HG03196 (cell line): ENCODE results near the gene MLLT1.
"Not testable (repeated sequence)": the region's sequence is repeated elsewhere in the genome, so short reads cannot be mapped to it uniquely, and the experiment has no call there.

Experiments
- ATAC-seq: cut with Tn5 transposase; IDR thresholded peaks from one replicate; pipeline ENCODE4 v1.9.1; 2021; ENCODE audit not compliant: unreplicated experiment

The MLLT1 gene

GRCh38 chr19:6279931-6280591, at the start of gene MLLT1:
Gene MLLT1, minus strand, starts transcription at chr19:6279975. Its CDS starts 191 bp downstream, at chr19:6279784.
- peak; percentile 78 for ATAC-seq

GRCh38 chr19:6326815-6327214, 47.0 kb upstream of the MLLT1 start:
- ATAC-seq: no peak

- no peak for ATAC-seq
Measured at GRCh38 chr19:6325614-6326013, 45.8 kb upstream of the MLLT1 start.

GRCh38 chr19:6324757-6325156, 45.0 kb upstream of the MLLT1 start:
- ATAC-seq: no peak

- ATAC-seq: no peak
Measured at GRCh38 chr19:6322284-6322683, 42.5 kb upstream of the MLLT1 start.

GRCh38 chr19:6319376-6319775, 39.6 kb upstream of the MLLT1 start:
- no peak for ATAC-seq

- no peak for ATAC-seq
Measured at GRCh38 chr19:6318772-6319171, 39.0 kb upstream of the MLLT1 start.

- not testable (repeated sequence) for ATAC-seq
Measured at GRCh38 chr19:6315646-6316045, 35.9 kb upstream of the MLLT1 start.

- ATAC-seq: no peak
Measured at GRCh38 chr19:6313398-6313969, 33.7 kb upstream of the MLLT1 start.

GRCh38 chr19:6312018-6312417, 32.2 kb upstream of the MLLT1 start:
- no peak for ATAC-seq

GRCh38 chr19:6298413-6298812, 18.6 kb upstream of the MLLT1 start:
- no peak for ATAC-seq

- no peak for ATAC-seq
Measured at GRCh38 chr19:6297202-6297601, 17.4 kb upstream of the MLLT1 start.

GRCh38 chr19:6292006-6292405, 12.2 kb upstream of the MLLT1 start:
- no peak for ATAC-seq

- ATAC-seq: no peak
Measured at GRCh38 chr19:6288737-6289136, 9.0 kb upstream of the MLLT1 start.

- no peak for ATAC-seq
Measured at GRCh38 chr19:6287269-6287885, 7.6 kb upstream of the MLLT1 start.

- no peak for ATAC-seq
Measured at GRCh38 chr19:6286676-6287075, 6.9 kb upstream of the MLLT1 start.

GRCh38 chr19:6282393-6282792, 2.6 kb upstream of the MLLT1 start:
- not testable (repeated sequence) for ATAC-seq

- no peak for ATAC-seq
Measured at GRCh38 chr19:6279620-6279930, 200 bp downstream of the MLLT1 start.

- no peak for ATAC-seq
Measured at GRCh38 chr19:6278740-6279619, 795 bp downstream of the MLLT1 start.

- no peak for ATAC-seq
Measured at GRCh38 chr19:6278051-6278450, 1.7 kb downstream of the MLLT1 start.

GRCh38 chr19:6276447-6276846, 3.3 kb downstream of the MLLT1 start:
- ATAC-seq: no peak
